Measurements from ENCODE around the gene IFRD2. TPM values are rescaled to one million over a fixed set of nuclear protein-coding genes. Genes with fewer than 3 reads are reported as not detected.
A peak's percentile ranks its signal among the peaks of the same experiment; 100 is the strongest.

IFRD2 gene
- total and polyA plus RNA-seq, 2 of the 8 experiments (the other 6 are each of a cell fraction or from before 2014, with no cell fraction given): 76.7 to 88.8 TPM

DNA sequence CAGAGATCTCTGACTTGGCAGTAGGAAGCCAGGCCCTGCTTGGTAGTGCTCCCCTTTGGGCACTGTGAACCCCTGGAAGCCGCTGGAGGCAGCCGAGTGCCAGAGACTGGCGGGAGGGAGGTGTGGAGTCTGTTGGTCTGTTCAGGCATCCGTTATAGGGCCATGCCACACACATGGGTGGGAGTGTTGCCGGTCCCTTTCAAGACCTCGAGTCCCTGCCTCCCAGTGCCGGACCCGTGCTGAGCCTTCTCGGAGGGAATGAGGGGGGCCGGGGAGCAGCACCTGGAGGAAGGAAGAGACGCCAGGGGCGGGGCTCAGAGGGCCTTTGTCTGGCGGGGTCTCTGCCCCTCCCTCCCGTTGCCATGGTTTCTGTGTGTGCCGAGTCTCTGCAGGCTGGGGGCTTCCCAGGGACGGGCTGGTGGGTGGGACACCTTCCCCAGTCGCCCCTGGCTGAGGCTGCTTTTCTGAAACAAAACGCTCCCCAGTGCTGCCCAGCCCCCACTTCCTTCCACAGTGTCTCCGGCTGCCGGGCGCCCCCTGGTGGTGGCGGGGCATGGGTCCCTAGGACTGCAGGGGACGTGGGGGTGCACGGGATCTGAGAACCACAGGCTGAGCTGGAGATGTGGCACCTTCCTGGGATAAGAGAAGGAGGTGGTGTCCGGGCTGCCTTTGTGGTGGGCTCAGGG lies 46.3 kb downstream of the IFRD2 start (continued):
- TF ChIP-seq SIN3A (conservative IDR thresholded peaks at IDR 0.05 in 1 of 2, IDR thresholded peaks at IDR 0.05 in 1 of 2; ENCODE audit: low read depth in 1 of 2, low read length in 2 of 2) (peak; percentile 77 to 88; a peak in 3 of 4 replicates), ASH2L (IDR thresholded peaks at IDR 0.05; ENCODE audit: low read length) (no peak), RNF2 (IDR thresholded peaks at IDR 0.05; ENCODE audit: borderline replicate concordance, low read depth, low read length, missing control alignments, poor library complexity, severe bottlenecking) (no peak), CHD1 (IDR thresholded peaks at IDR 0.05; ENCODE audit: low read depth, low read length) (no peak), KDM1A (IDR thresholded peaks at IDR 0.05; ENCODE audit: borderline replicate concordance, low read length) (peak; percentile 8; the same call in 1 of the 2 replicates), TCF12 (IDR thresholded peaks at IDR 0.05; ENCODE audit: low read depth, low read length) (no peak; the same call in 1 of the 2 replicates), RBBP5 (IDR thresholded peaks at IDR 0.05; ENCODE audit: borderline replicate concordance, low read depth, low read length) (no peak), SUZ12 (IDR thresholded peaks at IDR 0.05; ENCODE audit: low read length) (no peak), SRF (IDR thresholded peaks at IDR 0.05; ENCODE audit: low read depth, low read length) (0 out of 2 replicates have a peak, but pooled peaks have one; percentile 27), SP1 (IDR thresholded peaks at IDR 0.05; ENCODE audit: low read depth, low read length) (peak; percentile 66; the same call in 1 of the 2 replicates)
- TF ChIP-seq, protein P1, sequence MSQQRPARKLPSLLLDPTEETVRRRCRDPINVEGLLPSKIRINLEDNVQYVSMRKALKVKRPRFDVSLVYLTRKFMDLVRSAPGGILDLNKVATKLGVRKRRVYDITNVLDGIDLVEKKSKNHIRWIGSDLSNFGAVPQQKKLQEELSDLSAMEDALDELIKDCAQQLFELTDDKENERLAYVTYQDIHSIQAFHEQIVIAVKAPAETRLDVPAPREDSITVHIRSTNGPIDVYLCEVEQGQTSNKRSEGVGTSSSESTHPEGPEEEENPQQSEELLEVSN (IDR thresholded peaks at IDR 0.05): peak; percentile 47

All from H1 (cell line).